ENCODE data around the gene ZNF865. TPM values are rescaled to one million over a fixed set of nuclear protein-coding genes. Genes with fewer than 3 reads are reported as not detected.

ZNF865 gene
- total and polyA plus RNA-seq, 10 of the 15 experiments (the other 5 are each of a cell fraction or from before 2014, with no cell fraction given), result 0.02 to 18.3 (median 0.90) TPM

DNA sequence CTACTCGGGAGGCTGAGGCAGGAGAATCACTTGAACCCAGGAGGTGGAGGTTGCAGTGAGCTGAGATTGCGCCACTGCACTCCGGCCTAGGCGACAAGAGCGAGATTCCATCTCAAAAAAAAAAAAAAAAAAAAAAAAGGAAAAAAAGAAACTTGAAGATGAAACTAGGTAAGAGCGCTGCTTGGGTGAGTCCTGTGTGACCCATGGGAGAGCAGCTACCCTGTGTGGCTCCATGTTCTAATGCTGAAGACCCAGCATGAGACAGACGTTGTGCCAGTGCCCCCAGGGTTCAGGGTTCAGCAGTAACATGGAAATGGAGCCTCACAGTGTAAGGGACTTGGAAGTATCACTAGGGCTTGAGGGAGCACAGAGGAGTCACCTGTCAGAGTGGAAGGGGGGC lies 13.0 kb downstream of the ZNF865 start (continued):
- TF ChIP-seq EZH2 (IDR thresholded peaks at IDR 0.05; ENCODE audit: borderline replicate concordance, control insufficient read depth, low read depth, low read length) (no peak), USF2 (IDR thresholded peaks at IDR 0.05; ENCODE audit: borderline replicate concordance, low read depth, low read length) (no peak), CREB1 (IDR thresholded peaks at IDR 0.05; ENCODE audit: low read depth) (no peak), RCOR1 (conservative IDR thresholded peaks at IDR 0.05; ENCODE audit: low read depth, low read length) (no peak), STAT3 (IDR thresholded peaks at IDR 0.05; ENCODE audit: low read depth, low read length) (no peak), SP1 (IDR thresholded peaks at IDR 0.05; ENCODE audit: low read depth, low read length) (no peak), NRF1 (conservative IDR thresholded peaks at IDR 0.05; ENCODE audit: low read depth, low read length) (no peak), NFYA (IDR thresholded peaks at IDR 0.05; ENCODE audit: borderline replicate concordance, low read depth, low read length) (no peak)
- TF ChIP-seq, protein P1, sequence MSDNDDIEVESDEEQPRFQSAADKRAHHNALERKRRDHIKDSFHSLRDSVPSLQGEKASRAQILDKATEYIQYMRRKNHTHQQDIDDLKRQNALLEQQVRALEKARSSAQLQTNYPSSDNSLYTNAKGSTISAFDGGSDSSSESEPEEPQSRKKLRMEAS (IDR thresholded peaks at IDR 0.05; ENCODE audit: low read depth, low read length), result no peak

DNA sequence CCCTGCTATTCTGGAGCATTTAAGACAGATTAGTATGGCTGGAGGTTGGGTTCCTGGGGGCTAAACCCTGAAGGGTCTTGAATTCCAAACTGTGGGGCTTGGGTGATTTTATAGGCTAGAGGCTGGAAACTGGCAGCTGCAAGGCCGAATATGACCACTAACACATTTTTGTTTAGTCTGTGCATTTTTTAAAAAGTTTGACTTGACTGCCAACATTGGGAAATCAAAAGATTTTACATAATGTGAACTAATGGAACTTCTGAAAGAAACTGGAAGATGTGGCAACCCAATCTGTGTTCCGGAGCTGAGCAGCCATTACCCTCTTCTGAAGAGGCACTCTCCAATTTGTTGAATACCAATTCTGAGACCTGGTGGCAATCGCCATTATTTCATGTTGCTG lies 13.8 kb downstream of the ZNF865 start:
- no peaks in the 10 kb centered on the region for H4K20me1 ChIP-seq (ENCODE audit: control insufficient read depth, insufficient read depth)
- TF ChIP-seq ELK1 (IDR thresholded peaks at IDR 0.05; ENCODE audit: low read depth, low read length), result no peak
- TF ChIP-seq ZNF384 (IDR thresholded peaks at IDR 0.05; ENCODE audit: borderline replicate concordance, low read depth, low read length), result no peak
- no peak for TF ChIP-seq CREM (IDR thresholded peaks at IDR 0.05; ENCODE audit: low read depth)
- TF ChIP-seq YBX1 (IDR thresholded peaks at IDR 0.05), result no peak
- no peak for TF ChIP-seq KAT2A (conservative IDR thresholded peaks at IDR 0.05; ENCODE audit: control insufficient read depth, low read depth, low read length)
- no peak for TF ChIP-seq TBL1XR1 (IDR thresholded peaks at IDR 0.05; ENCODE audit: low read depth, low read length)
- TF ChIP-seq, protein P2, sequence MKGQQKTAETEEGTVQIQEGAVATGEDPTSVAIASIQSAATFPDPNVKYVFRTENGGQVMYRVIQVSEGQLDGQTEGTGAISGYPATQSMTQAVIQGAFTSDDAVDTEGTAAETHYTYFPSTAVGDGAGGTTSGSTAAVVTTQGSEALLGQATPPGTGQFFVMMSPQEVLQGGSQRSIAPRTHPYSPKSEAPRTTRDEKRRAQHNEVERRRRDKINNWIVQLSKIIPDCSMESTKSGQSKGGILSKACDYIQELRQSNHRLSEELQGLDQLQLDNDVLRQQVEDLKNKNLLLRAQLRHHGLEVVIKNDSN (IDR thresholded peaks at IDR 0.05; ENCODE audit: borderline replicate concordance, extremely low read length, insufficient read depth, low read depth, low read length), result no peak
- TF ChIP-seq RELA (IDR thresholded peaks at IDR 0.05; ENCODE audit: borderline replicate concordance, partially characterized antibody), result no peak
- no peak for TF ChIP-seq CEBPZ (IDR thresholded peaks at IDR 0.05; ENCODE audit: low read depth, low read length)

More for the DNA sequence above, 13.8 kb downstream of the ZNF865 start:
- ATAC-seq (no peak), DNase-seq (ENCODE audit: low read depth, low spot score) (no peak), FAIRE-seq (no peak)
- ChIA-PET RAD21 (ENCODE audit: unreplicated experiment) (no interaction called here), SMC1A (ENCODE audit: uncharacterized antibody, unreplicated experiment) (interaction anchor here (1.4 kb wide), 1 partner anchor 13 kb away, joined by 3 read pairs; no protein-coding TSS in a partner anchor), CTCF (interaction anchor here (2.2 to 2.8 kb wide), 2 partner anchors 13 kb away, joined by 7 to 12 read pairs; partner anchors contain the start of gene ZNF865), POLR2A (no interaction called here)
- Histone ChIP-seq H3K4me3 (no peak overlapping the region), H3K36me3 (ENCODE audit: control insufficient read depth in 2 of 2, insufficient read depth in 2 of 2, low read length in 1 of 2) (peaks cover 3 to 12% of the 10 kb centered on the region in 2 experiments; a peak in 3 of 4 replicates), H3K27me3 (replicated peaks in 1 of 2; ENCODE audit: control insufficient read depth in 2 of 2, insufficient read depth in 2 of 2, low read length in 1 of 2) (no peaks in the 10 kb centered on the region), H3K27ac (ENCODE audit: control insufficient read depth, insufficient read depth) (no peak overlapping the region), H3K4me1 (ENCODE audit: control insufficient read depth, insufficient read depth, low read length) (no peaks in the 10 kb centered on the region), H3K9me3 (replicated peaks; ENCODE audit: control insufficient read depth, insufficient read depth, low read length) (no peaks in the 10 kb centered on the region; the same call in 1 of the 3 replicates), H3K9ac (ENCODE audit: control insufficient read depth, insufficient read depth, low read length) (no peak overlapping the region), H3K4me2 (ENCODE audit: control insufficient read depth, insufficient read depth) (no peak overlapping the region), H2AFZ (ENCODE audit: control insufficient read depth, low read depth, low read length) (no peak overlapping the region), H3K79me2 (ENCODE audit: control insufficient read depth, insufficient read depth, low read length) (no peaks in the 10 kb centered on the region)
- in situ Hi-C loops (cut with MboI), result no loop called here
- intact Hi-C loops (cut with micrococcal nuclease; ENCODE audit: unreplicated experiment), result no loop called here
- BruUV-seq (replicated peaks), result TSS peak; percentile 37
- 79% methylated on average over 3 of the region's 3 CpGs for WGBS (ENCODE audit: insufficient coverage, insufficient replicate concordance, low lambda C conversion rate, missing lambda C conversion rate)
